ES-I3 (cell line): ENCODE measurements around the gene COL13A1.

Experiments used
- H3K36me3 ChIP-seq: 2 replicates; pipeline ENCODE4 v1.6.1; 2013; ENCODE audit warnings: mild to moderate bottlenecking, low read length, control low read depth, moderate library complexity; ENCODE audit not compliant: insufficient read depth
- H3K4me1 ChIP-seq: 2 replicates; pipeline ENCODE4 v1.6.1; 2013; ENCODE audit warnings: mild to moderate bottlenecking, control low read depth, low read length; ENCODE audit not compliant: insufficient read depth
- H3K9ac ChIP-seq: 2 replicates; pipeline ENCODE4 v1.6.1; 2013; ENCODE audit warnings: low read depth, mild to moderate bottlenecking, low read length, moderate library complexity
- H3K9me3 ChIP-seq: 2 replicates; pipeline ENCODE4 v1.6.1; 2013; ENCODE audit warnings: mild to moderate bottlenecking, low read length, moderate library complexity; ENCODE audit not compliant: control insufficient read depth, insufficient read depth

The COL13A1 gene

GRCh38 chr10:69772933-69773704 lies 28.6 kb upstream of the COL13A1 start:
- Histone ChIP-seq H3K9ac (no peak overlapping the region), H3K9me3 (no peaks in the 10 kb centered on the region), H3K4me1 (peaks cover 18% of the 10 kb centered on the region), H3K36me3 (no peaks in the 10 kb centered on the region)

DNA sequence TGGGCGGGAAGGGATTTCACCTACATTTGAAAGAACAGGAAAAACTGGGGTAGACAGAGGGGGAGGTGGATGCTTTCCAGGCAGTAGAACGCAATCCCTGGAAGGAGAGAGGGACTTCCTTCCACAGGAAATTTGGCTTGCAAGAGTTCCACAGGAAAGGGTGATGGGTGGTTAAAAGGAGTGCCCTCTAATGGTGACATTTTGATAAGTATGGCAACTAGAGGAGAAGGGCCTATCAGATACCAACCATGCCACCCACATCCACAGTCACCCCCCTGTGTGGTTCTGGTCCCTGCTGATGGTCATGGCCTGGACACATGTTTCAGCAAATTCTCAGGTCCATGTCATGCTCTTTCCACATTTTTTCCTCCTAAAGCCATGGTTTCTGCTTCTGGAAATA lies 27.1 kb upstream of the COL13A1 start:
- no peak overlapping the region for H3K9ac ChIP-seq
- no peaks in the 10 kb centered on the region for H3K36me3 ChIP-seq

DNA sequence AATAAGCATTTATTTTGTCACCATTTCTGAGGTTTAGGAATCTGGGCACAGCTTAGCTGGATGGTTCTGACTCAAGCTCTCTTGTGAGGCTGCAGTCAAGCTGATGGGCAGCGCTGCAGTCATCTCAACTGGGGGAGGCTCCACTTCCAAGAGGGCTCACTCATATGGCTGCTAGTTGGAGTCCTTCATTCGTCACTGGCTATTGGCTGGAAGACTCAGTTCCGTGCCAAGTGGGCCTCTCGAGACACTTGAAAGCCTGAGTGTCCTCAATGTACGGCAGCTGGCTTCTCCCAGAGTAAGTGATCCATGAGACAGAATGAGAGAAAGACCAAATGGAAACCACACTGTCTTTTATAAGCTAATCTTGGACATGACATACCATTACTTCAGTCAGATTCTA lies 21.6 kb upstream of the COL13A1 start:
- Histone ChIP-seq H3K9me3 (no peaks in the 10 kb centered on the region), H3K36me3 (no peaks in the 10 kb centered on the region), H3K9ac (no peak overlapping the region), H3K4me1 (no peaks in the 10 kb centered on the region)

More for the DNA sequence above, 27.1 kb upstream of the COL13A1 start:
- H3K4me1 ChIP-seq: peaks cover 4% of the 10 kb centered on the region
- no peaks in the 10 kb centered on the region for H3K9me3 ChIP-seq

- no peak overlapping the region for H3K9ac ChIP-seq
- H3K36me3 ChIP-seq: no peaks in the 10 kb centered on the region
- no peaks in the 10 kb centered on the region for H3K4me1 ChIP-seq
- no peaks in the 10 kb centered on the region for H3K9me3 ChIP-seq
These were observed 20.1 kb upstream of the COL13A1 start for GRCh38 chr10:69781576-69781975.

GRCh38 chr10:69783515-69783914 lies 18.2 kb upstream of the COL13A1 start:
- Histone ChIP-seq H3K9me3 (no peaks in the 10 kb centered on the region), H3K36me3 (no peaks in the 10 kb centered on the region), H3K4me1 (no peaks in the 10 kb centered on the region), H3K9ac (no peak overlapping the region)

DNA sequence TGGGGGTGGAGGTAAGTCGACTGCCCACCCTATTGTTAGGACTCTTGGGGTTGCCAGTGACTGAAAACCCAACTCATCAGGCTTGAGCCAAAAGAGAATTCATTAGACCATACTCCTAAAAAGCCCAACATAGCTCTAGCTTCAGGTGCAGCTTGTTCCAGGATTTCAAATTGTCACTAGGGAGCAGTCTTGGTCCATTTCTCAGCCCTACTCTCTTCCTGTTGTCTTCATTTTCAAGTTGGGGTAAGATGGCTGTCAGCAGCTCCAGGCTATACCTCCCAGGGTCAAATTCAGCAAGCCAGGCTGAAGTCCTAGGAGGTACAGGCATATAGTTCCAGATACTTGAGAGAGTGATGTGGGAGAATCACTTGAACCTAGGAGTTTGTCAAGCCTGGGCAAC lies 14.9 kb upstream of the COL13A1 start:
- no peak overlapping the region for H3K9ac ChIP-seq
- H3K4me1 ChIP-seq: no peaks in the 10 kb centered on the region
- H3K36me3 ChIP-seq: no peaks in the 10 kb centered on the region
- no peaks in the 10 kb centered on the region for H3K9me3 ChIP-seq

DNA sequence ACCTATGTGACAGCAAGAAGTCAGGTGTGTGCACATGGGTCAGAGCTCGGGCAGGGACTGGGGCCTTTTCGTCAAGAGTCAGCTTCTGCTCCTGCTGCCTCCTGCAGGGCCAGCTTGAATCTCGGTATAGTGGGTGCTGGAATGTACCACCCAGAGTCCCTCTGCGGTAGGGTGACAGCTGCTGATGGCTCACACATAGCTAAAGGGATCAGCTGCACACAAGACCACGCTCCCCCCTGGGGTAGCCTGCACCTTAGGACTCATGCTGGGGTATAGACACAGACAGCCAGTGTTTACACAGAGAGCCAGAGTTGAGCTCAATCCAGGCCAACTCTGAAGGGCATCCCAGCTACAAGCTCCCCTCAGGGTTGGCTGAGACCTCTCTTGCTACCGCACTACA lies 14.0 kb upstream of the COL13A1 start:
- no peaks in the 10 kb centered on the region for H3K4me1 ChIP-seq
- no peak overlapping the region for H3K9ac ChIP-seq
- no peaks in the 10 kb centered on the region for H3K36me3 ChIP-seq
- H3K9me3 ChIP-seq: no peaks in the 10 kb centered on the region

- Histone ChIP-seq H3K4me1 (no peaks in the 10 kb centered on the region), H3K9ac (no peak overlapping the region), H3K9me3 (no peaks in the 10 kb centered on the region), H3K36me3 (no peaks in the 10 kb centered on the region)
These were observed 12.5 kb upstream of the COL13A1 start for GRCh38 chr10:69789164-69789576.

DNA sequence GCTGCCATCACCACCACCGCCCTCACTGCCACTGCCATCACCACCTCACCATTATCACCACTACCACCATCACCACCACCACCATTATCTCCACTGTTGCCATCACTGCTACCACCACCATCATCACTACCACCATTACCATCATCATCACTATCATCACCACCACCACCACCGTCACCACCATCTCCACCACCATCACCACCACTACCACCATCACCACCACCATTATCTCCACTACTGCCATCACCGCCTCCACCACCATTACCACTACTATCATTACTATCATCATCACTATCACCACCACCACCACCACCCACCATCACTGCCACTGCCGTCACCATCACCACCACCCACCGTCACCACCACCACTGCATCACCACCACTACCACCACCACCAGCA lies 9.9 kb upstream of the COL13A1 start:
- Histone ChIP-seq H3K36me3 (no peaks in the 10 kb centered on the region), H3K9ac (no peak overlapping the region), H3K4me1 (no peaks in the 10 kb centered on the region), H3K9me3 (peaks cover 3% of the 10 kb centered on the region; the same call in 1 of the 2 replicates)

DNA sequence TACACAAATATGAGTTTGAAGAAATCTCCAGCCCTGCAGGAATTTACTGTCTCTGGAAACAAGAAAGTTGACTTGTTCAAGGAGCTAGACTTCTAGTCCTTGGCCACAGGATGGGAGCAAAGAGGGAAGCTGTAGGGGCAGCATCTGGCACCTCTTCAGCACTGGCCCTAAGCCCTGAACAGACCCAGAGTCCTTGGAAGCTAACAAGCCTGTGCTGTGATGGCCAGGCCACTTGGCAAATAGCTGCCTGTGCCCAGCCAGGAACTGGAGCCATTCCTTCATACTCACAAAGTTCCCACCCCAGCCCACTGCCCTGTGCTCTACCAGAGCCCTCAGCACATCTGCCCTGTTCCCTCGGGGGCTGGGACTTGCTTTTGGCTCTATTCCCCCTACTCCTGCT lies 9.4 kb upstream of the COL13A1 start:
- Histone ChIP-seq H3K9me3 (peaks cover 3% of the 10 kb centered on the region; the same call in 1 of the 2 replicates), H3K36me3 (no peaks in the 10 kb centered on the region), H3K9ac (no peak overlapping the region), H3K4me1 (no peaks in the 10 kb centered on the region)

GRCh38 chr10:69794673-69795072 lies 7.0 kb upstream of the COL13A1 start:
- H3K4me1 ChIP-seq: no peaks in the 10 kb centered on the region
- H3K36me3 ChIP-seq: no peaks in the 10 kb centered on the region
- no peak overlapping the region for H3K9ac ChIP-seq
- peaks cover 3% of the 10 kb centered on the region; the same call in 1 of the 2 replicates for H3K9me3 ChIP-seq

DNA sequence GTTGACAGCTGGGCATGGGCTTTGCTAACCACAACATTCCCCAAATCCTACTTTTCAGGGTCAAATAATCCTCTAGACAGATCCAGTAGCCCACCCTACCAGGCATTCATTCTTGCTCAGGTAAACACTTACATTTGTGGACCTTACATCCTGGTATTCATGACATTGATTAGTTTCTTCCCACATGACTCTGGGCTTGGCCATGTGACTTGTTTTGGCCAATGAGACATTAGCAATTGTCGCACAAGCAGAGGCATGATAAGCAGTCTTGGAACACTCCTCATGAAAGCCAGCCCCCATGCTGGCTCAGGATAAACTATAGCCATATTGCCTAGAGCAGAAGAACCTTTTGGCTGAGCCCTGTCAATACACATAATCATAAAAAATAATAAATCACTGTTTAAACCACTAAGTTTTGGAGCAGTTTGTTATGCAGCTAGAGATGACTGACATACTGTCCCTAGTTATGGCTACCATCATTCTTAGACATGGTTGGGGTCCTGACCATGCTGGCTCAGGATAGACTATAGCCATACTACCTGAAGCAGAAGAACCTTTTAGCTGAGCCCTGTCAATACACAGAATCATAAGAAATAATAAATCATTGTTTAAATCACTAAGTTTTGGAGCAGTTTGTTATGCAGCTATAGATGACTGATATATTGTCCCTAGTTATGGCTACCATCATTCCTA lies 6.3 kb upstream of the COL13A1 start:
- peaks cover 3% of the 10 kb centered on the region; the same call in 1 of the 2 replicates for H3K9me3 ChIP-seq
- no peak overlapping the region for H3K9ac ChIP-seq
- no peaks in the 10 kb centered on the region for H3K4me1 ChIP-seq
- no peaks in the 10 kb centered on the region for H3K36me3 ChIP-seq

GRCh38 chr10:69797959-69798358 lies 3.7 kb upstream of the COL13A1 start:
- no peak overlapping the region for H3K9ac ChIP-seq
- H3K9me3 ChIP-seq: peaks cover 3% of the 10 kb centered on the region; the same call in 1 of the 2 replicates
- peaks cover 5% of the 10 kb centered on the region; the same call in 1 of the 2 replicates for H3K4me1 ChIP-seq
- H3K36me3 ChIP-seq: no peaks in the 10 kb centered on the region

DNA sequence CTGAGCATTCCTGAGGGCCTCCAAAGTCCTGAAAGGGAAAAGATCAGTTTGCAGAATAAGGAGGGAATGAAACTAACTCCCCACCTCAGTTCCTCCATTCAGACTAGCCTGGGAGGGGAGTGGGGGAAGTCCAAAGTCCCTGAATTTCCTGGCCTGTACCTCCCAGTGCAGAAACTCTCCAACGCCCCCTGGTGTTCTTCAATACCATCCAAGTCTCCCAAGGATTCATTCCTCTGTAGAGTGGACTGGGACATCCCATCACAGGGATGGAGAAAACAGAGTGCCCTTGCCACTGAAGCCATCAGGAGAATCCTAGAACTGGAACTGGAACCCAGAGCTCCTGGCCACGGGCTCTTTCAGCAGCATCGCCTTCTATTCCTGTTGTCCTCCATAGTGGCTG lies 1.6 kb upstream of the COL13A1 start:
- no peak overlapping the region for H3K9ac ChIP-seq
- H3K4me1 ChIP-seq: peaks cover 5% of the 10 kb centered on the region; the same call in 1 of the 2 replicates
- peaks cover 3% of the 10 kb centered on the region; the same call in 1 of the 2 replicates for H3K9me3 ChIP-seq
- H3K36me3 ChIP-seq: no peaks in the 10 kb centered on the region

DNA sequence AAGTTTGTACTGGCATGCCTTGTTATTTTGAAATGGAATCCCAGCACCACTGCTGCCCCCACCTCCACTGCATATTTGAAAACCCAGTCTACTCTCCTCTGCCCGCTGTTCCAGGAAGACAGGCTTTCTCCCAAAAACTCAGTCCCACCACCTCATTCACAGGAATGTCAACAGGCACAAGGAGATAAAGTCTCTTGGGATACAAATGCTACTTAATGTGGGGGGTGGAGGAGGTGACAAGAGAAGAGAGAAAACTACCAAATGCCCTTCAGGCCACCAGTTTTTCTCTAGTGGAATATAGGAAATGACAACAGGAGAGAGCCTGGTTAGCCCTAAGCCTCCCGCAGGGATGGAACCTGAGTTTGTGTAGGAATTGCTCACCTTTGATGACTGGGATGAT lies 1.0 kb upstream of the COL13A1 start:
- Histone ChIP-seq H3K9me3 (no peaks in the 10 kb centered on the region), H3K4me1 (peaks cover 5% of the 10 kb centered on the region; the same call in 1 of the 2 replicates), H3K9ac (no peak overlapping the region), H3K36me3 (no peaks in the 10 kb centered on the region)
